Measurements from ENCODE around the gene CCL21. TPM values are rescaled to one million over a fixed set of nuclear protein-coding genes. Genes with fewer than 3 reads are reported as not detected.

CCL21 gene
- total and polyA plus RNA-seq, 2 experiments from 2014 or later: not detected

- H4K20me1 ChIP-seq (ENCODE audit: insufficient read depth): no peaks in the 10 kb centered on the region
- H2AFZ ChIP-seq: peak overlapping the region; percentile 91
- WGBS, 2 experiments (ENCODE audit: low coverage in 1 of 2, low lambda C conversion rate in 2 of 2, missing lambda C conversion rate in 2 of 2): 1 to 3% methylated on average over 28 to 55 of the region's 55 CpGs
- TF ChIP-seq EZH2 (IDR thresholded peaks at IDR 0.05; ENCODE audit: insufficient read depth, poor library complexity, severe bottlenecking): no peak
- TF ChIP-seq EZH2phosphoT487 (IDR thresholded peaks at IDR 0.05; ENCODE audit: insufficient read depth, low read depth): no peak
- peak overlapping the region; percentile 93 for H3K4me2 ChIP-seq (ENCODE audit: unreplicated experiment)
- H3F3A ChIP-seq (ENCODE audit: insufficient read depth): peaks cover 15% of the 10 kb centered on the region; the same call in 1 of the 2 replicates
- H3K4me1 ChIP-seq (ENCODE audit: insufficient read depth): peaks cover 7% of the 10 kb centered on the region; the same call in 1 of the 2 replicates
- H3K9me3 ChIP-seq (ENCODE audit: low read depth): no peaks in the 10 kb centered on the region
- H3K79me2 ChIP-seq (ENCODE audit: insufficient read depth): peaks cover 25% of the 10 kb centered on the region
- peak overlapping the region; percentile 93 for H3K4me3 ChIP-seq
- peak overlapping the region; percentile 93 for H3K9ac ChIP-seq
- in situ Hi-C loops (cut with MboI): no loop called here
- DNase-seq: peak; percentile 98
- no peaks in the 10 kb centered on the region for H3K9me2 ChIP-seq (ENCODE audit: insufficient read depth)
- peak overlapping the region; percentile 95 for H3K27ac ChIP-seq
- H3K27me3 ChIP-seq (replicated peaks; ENCODE audit: insufficient read depth): no peaks in the 10 kb centered on the region
- no peaks in the 10 kb centered on the region for H3K36me3 ChIP-seq (ENCODE audit: low read depth)
Measured at GRCh38 chr9:34665381-34666250, 44.3 kb downstream of the CCL21 start.

- Histone ChIP-seq H3K4me2 (ENCODE audit: unreplicated experiment) (peak overlapping the region; percentile 78), H3K9me3 (ENCODE audit: low read depth) (no peaks in the 10 kb centered on the region), H3K27me3 (replicated peaks; ENCODE audit: insufficient read depth) (no peaks in the 10 kb centered on the region), H3K27ac (peak overlapping the region; percentile 70), H3K9me2 (ENCODE audit: insufficient read depth) (no peaks in the 10 kb centered on the region), H3K79me2 (ENCODE audit: insufficient read depth) (peaks cover 25% of the 10 kb centered on the region), H3K9ac (peak overlapping the region; percentile 93), H2AFZ (peak overlapping the region; percentile 85), H3K4me1 (ENCODE audit: insufficient read depth) (peaks cover 7% of the 10 kb centered on the region; the same call in 1 of the 2 replicates), H4K20me1 (ENCODE audit: insufficient read depth) (no peaks in the 10 kb centered on the region), H3K4me3 (peak overlapping the region; percentile 70), H3F3A (ENCODE audit: insufficient read depth) (peaks cover 15% of the 10 kb centered on the region; the same call in 1 of the 2 replicates), H3K36me3 (ENCODE audit: low read depth) (no peaks in the 10 kb centered on the region)
- no peak for DNase-seq
- 0 to 1% methylated on average over 18 to 23 of the region's 26 CpGs for WGBS, 2 experiments (ENCODE audit: low coverage in 1 of 2, low lambda C conversion rate in 2 of 2, missing lambda C conversion rate in 2 of 2)
- in situ Hi-C loops (cut with MboI): no loop called here
- TF ChIP-seq EZH2 (IDR thresholded peaks at IDR 0.05; ENCODE audit: insufficient read depth, poor library complexity, severe bottlenecking): no peak
Measured at GRCh38 chr9:34665067-34665380, 44.9 kb downstream of the CCL21 start.

GRCh38 chr9:34664281-34665066, 45.5 kb downstream of the CCL21 start:
- TF ChIP-seq EZH2phosphoT487 (IDR thresholded peaks at IDR 0.05; ENCODE audit: insufficient read depth, low read depth) (no peak), EZH2 (IDR thresholded peaks at IDR 0.05; ENCODE audit: insufficient read depth, poor library complexity, severe bottlenecking) (no peak)
- Histone ChIP-seq H3K9me2 (ENCODE audit: insufficient read depth) (no peaks in the 10 kb centered on the region), H3K36me3 (ENCODE audit: low read depth) (no peaks in the 10 kb centered on the region), H3K4me1 (ENCODE audit: insufficient read depth) (peaks cover 7% of the 10 kb centered on the region; the same call in 1 of the 2 replicates), H3K9ac (peak overlapping the region; percentile 93), H3K27me3 (replicated peaks; ENCODE audit: insufficient read depth) (no peaks in the 10 kb centered on the region), H4K20me1 (ENCODE audit: insufficient read depth) (no peaks in the 10 kb centered on the region), H3K79me2 (ENCODE audit: insufficient read depth) (peaks cover 25% of the 10 kb centered on the region), H3K4me3 (peak overlapping the region; percentile 70), H3K9me3 (ENCODE audit: low read depth) (no peaks in the 10 kb centered on the region), H3K27ac (peak overlapping the region; percentile 70), H3K4me2 (ENCODE audit: unreplicated experiment) (peak overlapping the region; percentile 78), H3F3A (ENCODE audit: insufficient read depth) (peaks cover 15% of the 10 kb centered on the region; the same call in 1 of the 2 replicates), H2AFZ (peak overlapping the region; percentile 85)
- 2% methylated on average over 18 of the region's 18 CpGs for WGBS, 2 experiments (ENCODE audit: low coverage in 1 of 2, low lambda C conversion rate in 2 of 2, missing lambda C conversion rate in 2 of 2)
- DNase-seq: peak; percentile 90
- in situ Hi-C loops (cut with MboI): no loop called here

GRCh38 chr9:34663303-34663605, 46.7 kb downstream of the CCL21 start:
- H3K4me2 ChIP-seq (ENCODE audit: unreplicated experiment): no peak overlapping the region
- H3K9me3 ChIP-seq (ENCODE audit: low read depth): no peaks in the 10 kb centered on the region
- H3K9me2 ChIP-seq (ENCODE audit: insufficient read depth): no peaks in the 10 kb centered on the region
- H3K4me1 ChIP-seq (ENCODE audit: insufficient read depth): peaks cover 7% of the 10 kb centered on the region; the same call in 1 of the 2 replicates
- H4K20me1 ChIP-seq (ENCODE audit: insufficient read depth): no peaks in the 10 kb centered on the region
- no peaks in the 10 kb centered on the region for H3K36me3 ChIP-seq (ENCODE audit: low read depth)
- no peak overlapping the region for H3K27ac ChIP-seq
- peaks cover 23% of the 10 kb centered on the region for H3K79me2 ChIP-seq (ENCODE audit: insufficient read depth)
- TF ChIP-seq EZH2phosphoT487 (IDR thresholded peaks at IDR 0.05; ENCODE audit: insufficient read depth, low read depth) (no peak), EZH2 (IDR thresholded peaks at IDR 0.05; ENCODE audit: insufficient read depth, poor library complexity, severe bottlenecking) (no peak)
- no peak for DNase-seq
- no peak overlapping the region for H3K9ac ChIP-seq
- no peak overlapping the region for H3K4me3 ChIP-seq
- H2AFZ ChIP-seq: no peak overlapping the region
- H3K27me3 ChIP-seq (replicated peaks; ENCODE audit: insufficient read depth): no peaks in the 10 kb centered on the region
- H3F3A ChIP-seq (ENCODE audit: insufficient read depth): peaks cover 15% of the 10 kb centered on the region; the same call in 1 of the 2 replicates
- in situ Hi-C loops (cut with MboI): no loop called here
